ENCODE data around the gene DPP6. TPM values are rescaled to one million over a fixed set of nuclear protein-coding genes. Genes with fewer than 3 reads are reported as not detected.

The DPP6 gene
- total and polyA plus RNA-seq, 5 donors, result 0.07 to 0.35 (median 0.11) TPM; not detected in 2

DNA sequence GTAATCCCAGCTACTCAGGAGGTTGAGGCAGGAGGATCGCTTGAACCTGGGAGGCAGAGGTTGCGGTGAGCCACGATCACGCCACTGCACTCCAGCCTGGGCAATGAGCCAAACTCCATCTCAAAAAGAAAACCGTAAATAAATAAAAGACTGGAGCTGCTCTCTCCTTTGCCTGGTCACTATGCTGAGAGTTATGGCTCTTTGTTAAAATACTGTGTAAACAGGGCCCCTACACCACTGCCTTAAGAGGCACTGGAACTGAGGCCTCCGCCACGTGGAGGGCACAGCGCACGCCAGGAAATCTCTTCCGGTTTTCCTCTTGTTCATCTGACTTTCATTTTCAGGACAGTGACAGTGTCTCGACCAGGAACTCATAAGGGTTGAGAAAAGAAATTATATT, 827.4 kb downstream of the DPP6 start:
- no peak for ATAC-seq
- H3K4me3 ChIP-seq (ENCODE audit: low read length), result no peak overlapping the region
- no peak overlapping the region for H3K27ac ChIP-seq (ENCODE audit: low read length)
- no peaks in the 10 kb centered on the region for H3K27me3 ChIP-seq (ENCODE audit: control insufficient read depth, insufficient read depth)
- no peaks in the 10 kb centered on the region for H3K4me1 ChIP-seq (ENCODE audit: control insufficient read depth, insufficient read depth, low read length)
- no peaks in the 10 kb centered on the region for H3K9me3 ChIP-seq (ENCODE audit: control insufficient read depth, low read length)
- intact Hi-C loops (cut with DNase I), result no loop called here
- WGBS, result 63% methylated on average over 11 of the region's 11 CpGs
- no peak for DNase-seq

- intact Hi-C loops (cut with DNase I), result no loop called here
- DNase-seq, result no peak
- ATAC-seq, result no peak
- no peaks in the 10 kb centered on the region for H3K9me3 ChIP-seq (ENCODE audit: control insufficient read depth, low read length)
- H3K27me3 ChIP-seq (ENCODE audit: control insufficient read depth, insufficient read depth), result no peaks in the 10 kb centered on the region
- 87% methylated on average over 9 of the region's 9 CpGs for WGBS
- H3K27ac ChIP-seq (ENCODE audit: low read length), result no peak overlapping the region
- no peak overlapping the region for H3K4me3 ChIP-seq (ENCODE audit: low read length)
- H3K4me1 ChIP-seq (ENCODE audit: control insufficient read depth, insufficient read depth, low read length), result no peaks in the 10 kb centered on the region
Observed at GRCh38 chr7:154880513-154880912, 828.3 kb downstream of the DPP6 start.

- 62% methylated on average over 9 of the region's 9 CpGs for WGBS
- Histone ChIP-seq H3K27me3 (ENCODE audit: control insufficient read depth, insufficient read depth) (no peaks in the 10 kb centered on the region), H3K9me3 (ENCODE audit: control insufficient read depth, low read length) (no peaks in the 10 kb centered on the region), H3K4me3 (ENCODE audit: low read length) (no peak overlapping the region), H3K27ac (ENCODE audit: low read length) (no peak overlapping the region), H3K4me1 (ENCODE audit: control insufficient read depth, insufficient read depth, low read length) (no peaks in the 10 kb centered on the region)
- no peak for DNase-seq
- ATAC-seq, result no peak
- intact Hi-C loops (cut with DNase I), result no loop called here
Observed at GRCh38 chr7:154881026-154881425, 828.8 kb downstream of the DPP6 start.

- Histone ChIP-seq H3K9me3 (ENCODE audit: control insufficient read depth, low read length) (no peaks in the 10 kb centered on the region), H3K4me1 (ENCODE audit: control insufficient read depth, insufficient read depth, low read length) (no peaks in the 10 kb centered on the region), H3K4me3 (ENCODE audit: low read length) (no peak overlapping the region)
Observed at GRCh38 chr7:154881526-154881925, 829.3 kb downstream of the DPP6 start.

DNA sequence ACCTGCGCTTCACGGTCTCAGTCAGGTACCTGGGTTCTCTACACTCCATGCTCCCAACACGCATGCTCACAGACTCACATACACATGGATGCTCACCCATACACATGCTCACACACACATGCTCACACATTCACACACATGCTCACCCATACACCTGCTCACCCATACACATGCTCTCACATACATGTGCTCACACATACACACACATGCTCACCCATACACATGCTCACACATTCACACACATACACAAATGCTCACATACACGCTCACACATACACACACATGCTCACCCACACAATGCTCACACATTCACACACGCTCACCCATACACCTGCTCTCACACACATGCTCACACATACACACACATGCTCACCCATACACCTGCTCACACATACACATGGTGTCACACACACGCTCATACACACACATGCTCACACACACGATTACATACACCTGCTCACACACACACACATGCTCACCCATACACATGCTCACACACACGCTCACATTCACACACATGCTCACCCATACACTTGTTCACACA, 830.8 kb downstream of the DPP6 start:
- 97% methylated on average over 8 of the region's 8 CpGs for WGBS
- Histone ChIP-seq H3K9me3 (ENCODE audit: control insufficient read depth, low read length) (no peaks in the 10 kb centered on the region), H3K27ac (ENCODE audit: low read length) (no peak overlapping the region), H3K4me1 (ENCODE audit: control insufficient read depth, insufficient read depth, low read length) (no peaks in the 10 kb centered on the region), H3K4me3 (ENCODE audit: low read length) (no peak overlapping the region), H3K27me3 (ENCODE audit: control insufficient read depth, insufficient read depth) (no peaks in the 10 kb centered on the region)
- intact Hi-C loops (cut with DNase I), result no loop called here
- ATAC-seq, result no peak
- no peak for DNase-seq

More at GRCh38 chr7:154881526-154881925, 829.3 kb downstream of the DPP6 start:
- ATAC-seq (no peak), DNase-seq (no peak)
- intact Hi-C loops (cut with DNase I), result no loop called here
- H3K27ac ChIP-seq (ENCODE audit: low read length), result no peak overlapping the region
- H3K27me3 ChIP-seq (ENCODE audit: control insufficient read depth, insufficient read depth), result no peaks in the 10 kb centered on the region
- 86% methylated on average over 11 of the region's 11 CpGs for whole genome bisulfite sequencing

DNA sequence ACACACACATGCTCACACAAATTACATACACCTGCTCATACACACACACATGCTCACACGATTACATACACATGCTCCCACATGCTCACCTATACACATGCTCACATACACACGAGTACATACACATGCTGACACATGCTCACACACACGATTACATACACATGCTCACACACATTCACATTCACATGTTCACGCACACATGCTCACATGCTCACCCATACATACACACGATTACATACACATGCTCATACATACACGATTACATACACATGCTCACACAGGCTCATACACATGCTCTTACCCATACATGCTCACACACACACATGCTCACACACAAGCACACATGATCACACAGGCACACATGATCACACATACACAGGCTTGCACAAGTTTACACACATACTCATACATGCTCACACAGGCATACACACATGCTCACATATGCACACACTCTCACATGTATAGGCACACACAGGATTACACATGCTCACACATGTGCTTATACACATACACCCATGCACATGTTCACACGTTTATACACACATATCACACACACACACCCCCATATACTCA, 832.2 kb downstream of the DPP6 start:
- Histone ChIP-seq H3K4me1 (ENCODE audit: control insufficient read depth, insufficient read depth, low read length) (no peaks in the 10 kb centered on the region), H3K4me3 (ENCODE audit: low read length) (no peak overlapping the region), H3K27me3 (ENCODE audit: control insufficient read depth, insufficient read depth) (no peaks in the 10 kb centered on the region), H3K9me3 (ENCODE audit: control insufficient read depth, low read length) (no peaks in the 10 kb centered on the region), H3K27ac (ENCODE audit: low read length) (no peak overlapping the region)
- ATAC-seq (no peak), DNase-seq (no peak)
- intact Hi-C loops (cut with DNase I), result no loop called here
- WGBS, result 92% methylated on average over 7 of the region's 7 CpGs

DNA sequence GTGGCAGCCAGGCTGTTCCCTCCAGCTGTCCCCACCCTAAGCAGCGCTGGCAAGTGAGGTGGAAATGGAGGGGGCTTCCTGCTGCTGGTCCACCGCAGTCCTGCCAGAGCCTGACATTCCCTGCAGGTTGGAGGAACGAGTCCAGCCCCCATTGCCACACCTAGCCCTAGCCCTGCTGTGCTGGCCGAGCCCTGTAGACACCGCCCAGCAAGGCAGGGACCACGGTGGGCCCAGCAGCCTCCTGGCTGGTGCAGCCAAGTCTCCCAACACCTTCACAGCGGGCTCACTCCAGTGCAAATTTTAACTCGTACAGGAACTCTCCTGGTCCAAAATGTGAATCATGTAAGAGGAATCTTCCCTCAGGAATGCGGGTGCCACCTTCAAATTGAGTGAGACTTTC, 834.4 kb downstream of the DPP6 start:
- DNase-seq, result no peak
- ATAC-seq, result no peak
- no peak overlapping the region for H3K27ac ChIP-seq (ENCODE audit: low read length)
- intact Hi-C loops (cut with DNase I), result no loop called here
- H3K9me3 ChIP-seq (ENCODE audit: control insufficient read depth, low read length), result no peaks in the 10 kb centered on the region
- H3K4me3 ChIP-seq (ENCODE audit: low read length), result no peak overlapping the region
- H3K4me1 ChIP-seq (ENCODE audit: control insufficient read depth, insufficient read depth, low read length), result no peaks in the 10 kb centered on the region
- H3K27me3 ChIP-seq (ENCODE audit: control insufficient read depth, insufficient read depth), result no peaks in the 10 kb centered on the region
- 62% methylated on average over 9 of the region's 9 CpGs for WGBS

GRCh38 chr7:154888690-154889089, 836.5 kb downstream of the DPP6 start:
- Histone ChIP-seq H3K27me3 (ENCODE audit: control insufficient read depth, insufficient read depth) (no peaks in the 10 kb centered on the region), H3K4me3 (ENCODE audit: low read length) (no peak overlapping the region), H3K4me1 (ENCODE audit: control insufficient read depth, insufficient read depth, low read length) (no peaks in the 10 kb centered on the region), H3K9me3 (ENCODE audit: control insufficient read depth, low read length) (no peaks in the 10 kb centered on the region), H3K27ac (ENCODE audit: low read length) (no peak overlapping the region)
- 55% methylated on average over 3 of the region's 3 CpGs for WGBS
- ATAC-seq, result no peak
- DNase-seq, result no peak
- intact Hi-C loops (cut with DNase I), result no loop called here

GRCh38 chr7:154892459-154892858, 840.3 kb downstream of the DPP6 start:
- Histone ChIP-seq H3K27me3 (ENCODE audit: control insufficient read depth, insufficient read depth) (no peaks in the 10 kb centered on the region), H3K27ac (ENCODE audit: low read length) (no peak overlapping the region), H3K4me1 (ENCODE audit: control insufficient read depth, insufficient read depth, low read length) (no peaks in the 10 kb centered on the region), H3K9me3 (ENCODE audit: control insufficient read depth, low read length) (no peaks in the 10 kb centered on the region), H3K4me3 (ENCODE audit: low read length) (no peak overlapping the region)
- ATAC-seq (no peak), DNase-seq (no peak)
- intact Hi-C loops (cut with DNase I), result no loop called here
- 38% methylated on average over 28 of the region's 28 CpGs for WGBS

DNA sequence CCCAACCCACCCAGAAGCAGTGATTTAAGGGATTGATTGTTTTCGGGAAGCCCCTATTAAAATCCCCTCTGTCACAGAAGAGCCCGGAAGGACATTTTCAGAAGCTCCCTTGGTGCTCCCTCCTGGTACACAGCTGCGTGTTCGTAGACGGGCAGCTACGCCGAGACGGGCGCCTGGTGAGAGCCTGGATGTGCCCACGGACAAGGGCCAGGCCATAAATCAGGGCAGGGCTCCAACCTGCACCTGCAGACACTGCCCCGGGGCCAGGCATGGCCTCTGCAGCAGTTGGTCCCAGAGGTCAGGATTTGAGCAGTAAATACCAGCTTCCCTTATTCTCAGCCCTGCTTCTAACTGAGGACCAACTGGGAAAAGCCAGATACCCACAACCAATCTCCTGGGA, 843.9 kb downstream of the DPP6 start:
- 87% methylated on average over 11 of the region's 11 CpGs for WGBS
- intact Hi-C loops (cut with DNase I), result no loop called here
- DNase-seq (no peak), ATAC-seq (no peak)
- Histone ChIP-seq H3K9me3 (ENCODE audit: control insufficient read depth, low read length) (no peaks in the 10 kb centered on the region), H3K4me1 (ENCODE audit: control insufficient read depth, insufficient read depth, low read length) (no peaks in the 10 kb centered on the region), H3K4me3 (ENCODE audit: low read length) (no peak overlapping the region), H3K27ac (ENCODE audit: low read length) (no peak overlapping the region), H3K27me3 (ENCODE audit: control insufficient read depth, insufficient read depth) (no peaks in the 10 kb centered on the region)

- intact Hi-C loops (cut with DNase I), result no loop called here
- DNase-seq (no peak), ATAC-seq (no peak)
- no peaks in the 10 kb centered on the region for H3K9me3 ChIP-seq (ENCODE audit: control insufficient read depth, low read length)
- H3K4me1 ChIP-seq (ENCODE audit: control insufficient read depth, insufficient read depth, low read length), result no peaks in the 10 kb centered on the region
- 86% methylated on average over 24 of the region's 24 CpGs for whole genome bisulfite sequencing
- no peaks in the 10 kb centered on the region for H3K27me3 ChIP-seq (ENCODE audit: control insufficient read depth, insufficient read depth)
- no peak overlapping the region for H3K27ac ChIP-seq (ENCODE audit: low read length)
- no peak overlapping the region for H3K4me3 ChIP-seq (ENCODE audit: low read length)
Observed at GRCh38 chr7:154898973-154899855, 847.0 kb downstream of the DPP6 start.
